NK-92 treated with Interleukin-12 subunit alpha and Interleukin-12 subunit beta, amount 100 ng/mL, for 24 hours (cell line): ENCODE results near the gene BRD7.

Experiments used
- DNase-seq: peaks from one replicate; lab custom pipeline; 2025; lab: John Stamatoyannopoulos, UW

The BRD7 gene

GRCh38 chr16:50368410-50369132 is at the start of gene BRD7:
Gene BRD7 (minus strand): TSS chr16:50368988. CDS start chr16:50368774, 214 bp downstream.
- peak; percentile 35 for DNase-seq

- no peak for DNase-seq
Observed at GRCh38 chr16:50416388-50416787, 47.6 kb upstream of the BRD7 start.

- DNase-seq = no peak
Observed at GRCh38 chr16:50414152-50414551, 45.4 kb upstream of the BRD7 start.

GRCh38 chr16:50411034-50411433 is 42.2 kb upstream of the BRD7 start:
- no peak for DNase-seq

- DNase-seq = no peak
Observed at GRCh38 chr16:50408001-50408561, 39.3 kb upstream of the BRD7 start.

- DNase-seq = no peak
Observed at GRCh38 chr16:50407351-50407750, 38.6 kb upstream of the BRD7 start.

GRCh38 chr16:50403491-50403890 is 34.7 kb upstream of the BRD7 start:
- no peak for DNase-seq

GRCh38 chr16:50402298-50402895 is 33.6 kb upstream of the BRD7 start:
- no peak for DNase-seq

GRCh38 chr16:50401355-50401754 is 32.6 kb upstream of the BRD7 start:
- DNase-seq = no peak

- no peak for DNase-seq
Observed at GRCh38 chr16:50400967-50401348, 32.2 kb upstream of the BRD7 start.

GRCh38 chr16:50400312-50400966 is 31.7 kb upstream of the BRD7 start:
- DNase-seq = no peak

GRCh38 chr16:50399411-50399810 is 30.6 kb upstream of the BRD7 start:
- DNase-seq = no peak

- no peak for DNase-seq
Observed at GRCh38 chr16:50398336-50398735, 29.5 kb upstream of the BRD7 start.

- DNase-seq = no peak
Observed at GRCh38 chr16:50396761-50397535, 28.2 kb upstream of the BRD7 start.

- no peak for DNase-seq
Observed at GRCh38 chr16:50395763-50396710, 27.2 kb upstream of the BRD7 start.

GRCh38 chr16:50393858-50394802 is 25.3 kb upstream of the BRD7 start:
- DNase-seq = no peak

- no peak for DNase-seq
Observed at GRCh38 chr16:50393416-50393815, 24.6 kb upstream of the BRD7 start.

- no peak for DNase-seq
Observed at GRCh38 chr16:50390914-50391716, 22.3 kb upstream of the BRD7 start.

- DNase-seq = no peak
Observed at GRCh38 chr16:50390371-50390771, 21.6 kb upstream of the BRD7 start.
